ENCODE data around the gene PSMC3.

Gene PSMC3

DNA sequence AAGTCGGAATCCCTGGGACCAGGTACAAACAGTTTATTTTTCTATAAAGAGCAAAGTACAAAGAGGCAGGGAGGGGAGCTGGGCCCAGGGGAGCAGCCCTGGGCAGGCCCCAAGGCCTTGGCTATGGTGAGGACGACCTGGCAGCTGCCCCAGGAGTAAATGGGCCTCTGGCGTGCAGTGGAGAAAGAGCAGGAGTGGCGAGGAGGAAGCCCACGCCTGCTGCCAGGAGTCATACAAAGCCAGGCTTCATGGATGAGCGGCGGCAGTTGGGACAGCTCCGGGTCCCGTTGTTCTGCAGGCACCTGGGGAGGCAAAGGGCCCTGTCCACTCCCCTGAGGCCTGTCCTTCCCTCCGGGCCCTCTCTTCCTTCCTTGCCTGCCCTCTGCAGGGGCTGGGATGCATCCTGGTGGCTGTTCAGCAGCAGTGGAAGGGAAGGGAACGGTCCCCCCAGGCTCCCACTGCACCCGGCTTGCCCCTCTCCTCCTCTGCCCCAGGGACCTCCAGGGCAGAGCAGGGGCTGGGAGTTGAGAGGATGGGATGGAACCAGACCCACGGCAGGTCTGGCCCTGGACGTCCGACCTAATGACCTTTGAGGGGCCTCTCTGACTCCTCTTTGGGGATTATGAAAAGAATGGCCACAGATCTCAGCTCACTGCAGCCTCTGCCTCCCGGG, 11.6 kb upstream of the PSMC3 start:
- DNase-seq (ENCODE audit: extremely low read depth, insufficient read length) = no peak
- H3K4me3 ChIP-seq (replicated peaks; ENCODE audit: low read depth, low read length) = no peak overlapping the region
- TF ChIP-seq, protein P1, sequence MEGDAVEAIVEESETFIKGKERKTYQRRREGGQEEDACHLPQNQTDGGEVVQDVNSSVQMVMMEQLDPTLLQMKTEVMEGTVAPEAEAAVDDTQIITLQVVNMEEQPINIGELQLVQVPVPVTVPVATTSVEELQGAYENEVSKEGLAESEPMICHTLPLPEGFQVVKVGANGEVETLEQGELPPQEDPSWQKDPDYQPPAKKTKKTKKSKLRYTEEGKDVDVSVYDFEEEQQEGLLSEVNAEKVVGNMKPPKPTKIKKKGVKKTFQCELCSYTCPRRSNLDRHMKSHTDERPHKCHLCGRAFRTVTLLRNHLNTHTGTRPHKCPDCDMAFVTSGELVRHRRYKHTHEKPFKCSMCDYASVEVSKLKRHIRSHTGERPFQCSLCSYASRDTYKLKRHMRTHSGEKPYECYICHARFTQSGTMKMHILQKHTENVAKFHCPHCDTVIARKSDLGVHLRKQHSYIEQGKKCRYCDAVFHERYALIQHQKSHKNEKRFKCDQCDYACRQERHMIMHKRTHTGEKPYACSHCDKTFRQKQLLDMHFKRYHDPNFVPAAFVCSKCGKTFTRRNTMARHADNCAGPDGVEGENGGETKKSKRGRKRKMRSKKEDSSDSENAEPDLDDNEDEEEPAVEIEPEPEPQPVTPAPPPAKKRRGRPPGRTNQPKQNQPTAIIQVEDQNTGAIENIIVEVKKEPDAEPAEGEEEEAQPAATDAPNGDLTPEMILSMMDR (IDR thresholded peaks at IDR 0.05; ENCODE audit: insufficient read depth, low read length, poor library complexity, severe bottlenecking) = no peak
- no peaks in the 10 kb centered on the region for H3K27me3 ChIP-seq (replicated peaks; ENCODE audit: control insufficient read depth, insufficient read depth, low read length)
- H3K36me3 ChIP-seq (ENCODE audit: control insufficient read depth, insufficient read depth, low read length) = no peaks in the 10 kb centered on the region

DNA sequence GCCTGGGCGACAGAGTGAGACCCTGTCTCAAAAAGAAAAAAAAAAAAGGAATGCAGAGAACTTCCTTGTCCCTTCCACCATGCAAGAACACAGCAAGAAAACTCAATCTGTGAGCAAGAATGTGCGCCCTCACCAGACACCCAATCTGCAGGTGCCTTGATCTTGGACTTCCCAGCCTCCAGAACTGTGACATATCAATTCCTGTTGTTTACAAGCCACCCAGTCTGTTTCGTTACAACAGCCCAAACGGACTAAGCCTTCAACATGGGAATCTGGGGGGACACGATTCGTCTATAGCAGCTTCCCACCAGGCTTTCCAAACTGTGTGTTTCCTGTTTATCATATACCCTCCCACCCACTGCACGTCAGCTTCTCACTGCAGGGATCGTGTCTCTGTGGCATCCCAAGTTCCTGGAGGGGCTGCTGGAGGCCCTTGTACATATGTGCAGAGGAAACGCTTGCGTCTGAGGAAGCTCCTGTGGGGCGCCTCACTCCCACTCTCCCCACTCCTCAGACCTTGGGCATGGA, 11.0 kb upstream of the PSMC3 start:
- no peaks in the 10 kb centered on the region for H3K36me3 ChIP-seq (ENCODE audit: control insufficient read depth, insufficient read depth, low read length)
- H3K4me3 ChIP-seq (replicated peaks; ENCODE audit: low read depth, low read length) = no peak overlapping the region
- DNase-seq (ENCODE audit: extremely low read depth, insufficient read length) = no peak
- no peaks in the 10 kb centered on the region for H3K27me3 ChIP-seq (replicated peaks; ENCODE audit: control insufficient read depth, insufficient read depth, low read length)
- TF ChIP-seq, protein P1 (IDR thresholded peaks at IDR 0.05; ENCODE audit: insufficient read depth, low read length, poor library complexity, severe bottlenecking) = no peak

DNA sequence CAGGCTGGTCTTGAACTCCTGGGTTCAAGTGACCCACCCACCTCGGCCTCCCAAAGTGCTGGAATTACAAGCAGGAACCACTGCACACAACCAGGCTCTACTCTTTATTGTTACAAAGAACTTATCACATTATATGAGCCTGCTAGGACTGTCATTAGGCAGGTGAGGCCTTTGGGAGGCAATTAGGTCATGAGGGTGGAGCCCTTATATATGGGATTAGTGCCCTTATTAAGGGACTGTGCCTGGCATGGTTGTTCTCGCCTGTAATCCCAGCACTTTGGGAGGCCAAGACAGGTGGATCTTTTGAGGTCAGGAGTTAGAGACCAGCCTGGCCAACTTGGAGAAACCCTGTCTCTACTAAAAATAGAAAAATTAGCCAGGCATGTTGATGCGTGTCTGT, 10.5 kb upstream of the PSMC3 start:
- no peaks in the 10 kb centered on the region for H3K27me3 ChIP-seq (replicated peaks; ENCODE audit: control insufficient read depth, insufficient read depth, low read length)
- TF ChIP-seq, protein P1 (IDR thresholded peaks at IDR 0.05; ENCODE audit: insufficient read depth, low read length, poor library complexity, severe bottlenecking) = no peak
- H3K36me3 ChIP-seq (ENCODE audit: control insufficient read depth, insufficient read depth, low read length) = no peaks in the 10 kb centered on the region
- no peak for DNase-seq (ENCODE audit: extremely low read depth, insufficient read length)
- H3K4me3 ChIP-seq (replicated peaks; ENCODE audit: low read depth, low read length) = no peak overlapping the region

DNA sequence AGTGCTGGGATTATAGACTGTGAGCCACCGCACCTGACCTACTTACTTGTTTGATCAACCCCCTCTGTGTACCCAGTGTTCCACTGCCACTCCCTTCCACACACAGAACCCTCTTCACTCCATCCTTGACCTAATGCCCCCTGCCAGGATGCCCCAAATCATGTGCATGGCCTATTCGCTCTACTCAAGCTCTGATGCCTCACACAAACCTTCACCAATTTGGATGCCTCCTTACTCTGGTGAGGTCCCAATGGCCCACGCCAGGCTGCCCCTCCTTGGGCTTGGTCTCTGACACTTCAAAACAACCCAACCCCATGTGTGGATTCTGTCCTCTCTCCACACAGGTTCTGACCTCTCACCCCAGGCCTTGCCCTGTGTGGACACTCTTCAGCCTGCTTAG, 9.4 kb upstream of the PSMC3 start:
- no peak overlapping the region for H3K4me3 ChIP-seq (replicated peaks; ENCODE audit: low read depth, low read length)
- TF ChIP-seq, protein P1 (IDR thresholded peaks at IDR 0.05; ENCODE audit: insufficient read depth, low read length, poor library complexity, severe bottlenecking) = no peak
- H3K36me3 ChIP-seq (ENCODE audit: control insufficient read depth, insufficient read depth, low read length) = no peaks in the 10 kb centered on the region
- DNase-seq (ENCODE audit: extremely low read depth, insufficient read length) = no peak
- no peaks in the 10 kb centered on the region for H3K27me3 ChIP-seq (replicated peaks; ENCODE audit: control insufficient read depth, insufficient read depth, low read length)

DNA sequence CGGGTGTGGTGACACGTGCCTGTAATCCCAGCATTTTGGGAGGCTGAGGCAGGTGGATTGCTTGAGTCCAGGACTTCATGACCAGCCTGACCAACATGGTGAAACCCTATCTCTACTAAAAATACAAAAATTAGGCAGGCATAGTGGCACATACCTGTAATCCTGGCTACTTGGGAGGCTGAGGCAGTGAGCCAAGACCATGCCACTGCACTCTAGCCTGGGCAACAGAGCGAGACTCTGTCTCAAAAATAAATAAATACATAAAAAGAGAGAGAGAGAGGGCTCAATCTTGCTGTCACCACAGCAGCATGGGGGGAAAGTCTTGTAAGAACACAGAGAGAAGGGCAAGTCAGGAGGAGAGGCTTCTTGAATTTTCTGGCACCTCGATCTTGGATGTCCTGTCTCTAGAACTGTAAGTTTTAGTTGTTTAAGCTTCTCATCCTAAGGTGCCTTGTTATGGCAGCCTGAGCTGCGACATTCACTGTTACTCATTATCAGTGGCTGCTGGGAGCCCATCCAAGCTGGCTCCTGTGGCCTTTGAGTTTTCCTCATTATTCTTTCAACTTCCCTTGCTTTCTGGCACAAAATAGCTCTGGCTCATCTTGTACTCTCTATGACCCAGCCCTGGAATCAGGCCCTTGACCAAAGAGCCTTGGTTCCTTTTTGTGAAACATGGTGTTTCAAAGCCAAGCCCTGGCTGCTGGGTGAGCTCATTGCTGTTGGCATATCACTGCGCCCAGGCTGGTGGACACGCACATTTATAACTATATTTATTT, 8.0 kb upstream of the PSMC3 start:
- Histone ChIP-seq H3K27me3 (replicated peaks; ENCODE audit: control insufficient read depth, insufficient read depth, low read length) (no peaks in the 10 kb centered on the region), H3K4me3 (replicated peaks; ENCODE audit: low read depth, low read length) (no peak overlapping the region), H3K36me3 (ENCODE audit: control insufficient read depth, insufficient read depth, low read length) (no peaks in the 10 kb centered on the region)
- TF ChIP-seq, protein P1 (IDR thresholded peaks at IDR 0.05; ENCODE audit: insufficient read depth, low read length, poor library complexity, severe bottlenecking) = no peak
- DNase-seq (ENCODE audit: extremely low read depth, insufficient read length) = no peak

All from GM06990 (cell line).